Measurements from ENCODE around the gene S100A6. TPM values are rescaled to one million over a fixed set of nuclear protein-coding genes. Genes with fewer than 3 reads are reported as not detected.

S100A6 gene
- total and polyA plus RNA-seq, 2 donors (not counting 3 experiments of a cell fraction or from before 2014, with no cell fraction given), result 552 to 908 TPM

GRCh38 chr1:153527683-153528040, 8.1 kb downstream of the S100A6 start:
- DNase-seq (ENCODE audit: low read depth, low spot score) (no peak), FAIRE-seq (no peak)
- no TSS peak for BruUV-seq (replicated peaks)
- dilution Hi-C loops (cut with MboI; ENCODE audit: extremely low pct_ligation_motif_present, low sequenced_read_pairs) (no loop called here), intact Hi-C loops (cut with micrococcal nuclease) (no loop called here)
- TF ChIP-seq GATA2 (IDR thresholded peaks at IDR 0.05; ENCODE audit: insufficient read depth, insufficient read length, low read depth, low read length) (no peak), MAX (IDR thresholded peaks at IDR 0.05; ENCODE audit: insufficient read depth, insufficient read length) (no peak), FOS (IDR thresholded peaks at IDR 0.05; ENCODE audit: borderline replicate concordance, insufficient read depth, low read length) (no peak), POLR2AphosphoS5 (IDR thresholded peaks at IDR 0.05; ENCODE audit: insufficient read depth, low read depth, low read length) (no peak), POLR2A (IDR thresholded peaks at IDR 0.05; ENCODE audit: low read depth, low read length) (no peak), MYC (IDR thresholded peaks at IDR 0.05; ENCODE audit: low read depth, low read length) (no peak), EZH2 (IDR thresholded peaks at IDR 0.05; ENCODE audit: borderline replicate concordance, low read depth, low read length, severe bottlenecking) (no peak), JUN (IDR thresholded peaks at IDR 0.05; ENCODE audit: borderline replicate concordance, insufficient read depth, insufficient read length, low read depth) (no peak)
- TF ChIP-seq, protein P1, sequence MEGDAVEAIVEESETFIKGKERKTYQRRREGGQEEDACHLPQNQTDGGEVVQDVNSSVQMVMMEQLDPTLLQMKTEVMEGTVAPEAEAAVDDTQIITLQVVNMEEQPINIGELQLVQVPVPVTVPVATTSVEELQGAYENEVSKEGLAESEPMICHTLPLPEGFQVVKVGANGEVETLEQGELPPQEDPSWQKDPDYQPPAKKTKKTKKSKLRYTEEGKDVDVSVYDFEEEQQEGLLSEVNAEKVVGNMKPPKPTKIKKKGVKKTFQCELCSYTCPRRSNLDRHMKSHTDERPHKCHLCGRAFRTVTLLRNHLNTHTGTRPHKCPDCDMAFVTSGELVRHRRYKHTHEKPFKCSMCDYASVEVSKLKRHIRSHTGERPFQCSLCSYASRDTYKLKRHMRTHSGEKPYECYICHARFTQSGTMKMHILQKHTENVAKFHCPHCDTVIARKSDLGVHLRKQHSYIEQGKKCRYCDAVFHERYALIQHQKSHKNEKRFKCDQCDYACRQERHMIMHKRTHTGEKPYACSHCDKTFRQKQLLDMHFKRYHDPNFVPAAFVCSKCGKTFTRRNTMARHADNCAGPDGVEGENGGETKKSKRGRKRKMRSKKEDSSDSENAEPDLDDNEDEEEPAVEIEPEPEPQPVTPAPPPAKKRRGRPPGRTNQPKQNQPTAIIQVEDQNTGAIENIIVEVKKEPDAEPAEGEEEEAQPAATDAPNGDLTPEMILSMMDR (IDR thresholded peaks at IDR 0.05; ENCODE audit: extremely low read depth in 1 of 2, insufficient read depth in 1 of 2, low read depth in 1 of 2, low read length in 2 of 2), result no peak
- Histone ChIP-seq H2AFZ (ENCODE audit: low read depth, low read length) (no peak overlapping the region), H3K79me2 (ENCODE audit: control insufficient read depth, insufficient read depth, low read length) (no peaks in the 10 kb centered on the region), H3K4me3 (replicated peaks in 1 of 3; ENCODE audit: insufficient read depth in 1 of 3, low read depth in 1 of 3, low read length in 3 of 3) (no peak overlapping the region), H3K36me3 (ENCODE audit: control insufficient read depth in 2 of 2, extremely low read depth in 1 of 2, insufficient read depth in 2 of 2, low read length in 2 of 2) (no peaks in the 10 kb centered on the region), H3K4me2 (ENCODE audit: insufficient read depth, low read length) (no peak overlapping the region), H4K20me1 (replicated peaks; ENCODE audit: control insufficient read depth, extremely low read depth, insufficient read depth, low read length) (no peaks in the 10 kb centered on the region), H3K27ac (ENCODE audit: insufficient read depth, low read depth, low read length) (no peak overlapping the region), H3K9me3 (replicated peaks; ENCODE audit: control insufficient read depth, insufficient read depth, low read length) (no peaks in the 10 kb centered on the region), H3K9ac (replicated peaks; ENCODE audit: extremely low read depth, insufficient read depth, low read length) (no peak overlapping the region), H3K27me3 (ENCODE audit: control insufficient read depth in 2 of 2, insufficient read depth in 2 of 2, low read length in 2 of 2) (no peaks in the 10 kb centered on the region), H3K9me1 (replicated peaks; ENCODE audit: control insufficient read depth, extremely low read depth, insufficient read depth, low read length) (no peaks in the 10 kb centered on the region), H3K4me1 (ENCODE audit: control insufficient read depth, extremely low read depth, insufficient read depth, low read length) (peaks cover 16% of the 10 kb centered on the region)
- ChIA-PET POLR2A (no interaction called here), CTCF (no interaction called here)
